Breast epithelium (tissue), 4 donors: Measurements from ENCODE around the gene RDH16. TPM values are rescaled to one million over a fixed set of nuclear protein-coding genes. Genes with fewer than 3 reads are reported as not detected.
"Not testable (repeated sequence)": the region's sequence is repeated elsewhere in the genome, so short reads cannot be mapped to it uniquely, and the experiment has no call there.

ENCODE experiments used
- DNase-seq, 2 donors: peaks; one replicate each; pipeline ENCODE4 v3.0.0-alpha.2; 2019; ENCODE audit warnings: low spot score in 2 of 2
- H3K27ac ChIP-seq, 2 donors: fragments of 200-600 bp; sonication (generic) in 1 of 2; one replicate each; pipeline ENCODE4 v1.5.1; 2016 to 2019; ENCODE audit warnings: mild to moderate bottlenecking in 1 of 2
- H3K27me3 ChIP-seq, 2 donors: fragments of 200-600 bp; sonication (generic) in 1 of 2; one replicate each; pipeline versions ENCODE4 v1.5.1 to v1.6.0; 2017 to 2019; ENCODE audit warnings: control low read depth in 1 of 2, mild to moderate bottlenecking in 1 of 2
- H3K36me3 ChIP-seq: fragments of 200-600 bp; one replicate; pipeline ENCODE4 v1.5.1; 2019
- H3K4me1 ChIP-seq, 2 donors: fragments of 200-600 bp; sonication (generic); one replicate each; pipeline ENCODE4 v1.5.1; 2016 to 2019; ENCODE audit warnings: control low read depth in 1 of 2
- H3K4me3 ChIP-seq, 3 donors: fragments of 200-600 bp; sonication (generic); 1 replicate in 2 of 3; 2 replicates in 1 of 3; pipeline ENCODE4 v1.5.1; 2016 to 2019; ENCODE audit warnings: mild to moderate bottlenecking in 3 of 3, moderate library complexity in 2 of 3
- H3K9me3 ChIP-seq, 2 donors: fragments of 200-600 bp; sonication (generic) in 1 of 2; one replicate each; pipeline ENCODE4 v1.5.1; 2016 to 2019; ENCODE audit warnings: control low read depth in 1 of 2
- POLR2A ChIP-seq: fragments of 450-650 bp; IDR thresholded peaks from one replicate; pipeline ENCODE4 v1.6.1; 2016; ENCODE audit warnings: antibody characterized with exemption, mild to moderate bottlenecking, moderate library complexity
- POLR2AphosphoS5 ChIP-seq, 3 donors: sonication (generic); formaldehyde crosslinking; IDR thresholded peaks; one replicate each; pipeline ENCODE4 v1.6.1; 2017; ENCODE audit warnings: antibody characterized with exemption in 3 of 3
- intact Hi-C: fragments of 100-400 bp; cut with DNase I; formaldehyde crosslinking; loops from one replicate; pipeline ENCODE4 v1.15.1; 2023; ENCODE audit warnings: low total_unique reads
- total RNA-seq, 3 donors: library from RNA; depleted of rRNA; stranded (reverse); fragments of >200 nt; gene quantifications; one replicate each; pipeline ENCODE4 v1.1.0, GENCODE V29; 2016
- TF ChIP-seq, protein P1 (sequence below), 3 donors: fragments of 450-650 bp; IDR thresholded peaks; one replicate each; pipeline ENCODE4 v1.5.1; 2016 to 2017; ENCODE audit warnings: antibody characterized with exemption in 3 of 3, mild to moderate bottlenecking in 3 of 3, moderate library complexity in 3 of 3

Gene RDH16
- total RNA-seq, 3 donors from 2014 or later: 0.48 to 1.3 (median 0.59) TPM

DNA sequence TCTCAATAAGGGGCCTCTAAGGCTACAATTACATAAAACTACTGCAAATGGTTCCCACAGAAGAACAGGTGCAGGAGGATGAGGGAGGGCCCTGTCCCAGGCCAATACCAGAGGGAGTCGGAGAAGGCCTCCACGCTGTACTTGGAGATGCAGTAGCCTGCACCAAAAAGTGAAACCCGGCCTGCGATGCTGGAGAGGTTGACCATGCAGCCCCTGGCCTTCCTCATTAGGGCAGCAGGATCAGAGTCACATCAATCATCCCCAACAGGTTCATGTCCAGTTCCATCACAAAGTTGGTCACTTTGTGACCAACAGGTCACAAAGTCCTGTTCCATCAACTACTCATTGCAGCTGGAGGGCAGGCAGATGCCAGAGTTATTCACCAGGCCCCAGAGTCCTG lies 26.0 kb upstream of the RDH16 start:
- Histone ChIP-seq H3K9me3 (no peaks in the 10 kb centered on the region), H3K27me3 (no peaks in the 10 kb centered on the region), H3K4me1 (peaks cover 0 to 6% of the 10 kb centered on the region in 2 donors), H3K27ac (no peak overlapping the region), H3K4me3 (no peak overlapping the region), H3K36me3 (no peaks in the 10 kb centered on the region)
- intact Hi-C loops: no loop called here
- TF ChIP-seq, protein P1, sequence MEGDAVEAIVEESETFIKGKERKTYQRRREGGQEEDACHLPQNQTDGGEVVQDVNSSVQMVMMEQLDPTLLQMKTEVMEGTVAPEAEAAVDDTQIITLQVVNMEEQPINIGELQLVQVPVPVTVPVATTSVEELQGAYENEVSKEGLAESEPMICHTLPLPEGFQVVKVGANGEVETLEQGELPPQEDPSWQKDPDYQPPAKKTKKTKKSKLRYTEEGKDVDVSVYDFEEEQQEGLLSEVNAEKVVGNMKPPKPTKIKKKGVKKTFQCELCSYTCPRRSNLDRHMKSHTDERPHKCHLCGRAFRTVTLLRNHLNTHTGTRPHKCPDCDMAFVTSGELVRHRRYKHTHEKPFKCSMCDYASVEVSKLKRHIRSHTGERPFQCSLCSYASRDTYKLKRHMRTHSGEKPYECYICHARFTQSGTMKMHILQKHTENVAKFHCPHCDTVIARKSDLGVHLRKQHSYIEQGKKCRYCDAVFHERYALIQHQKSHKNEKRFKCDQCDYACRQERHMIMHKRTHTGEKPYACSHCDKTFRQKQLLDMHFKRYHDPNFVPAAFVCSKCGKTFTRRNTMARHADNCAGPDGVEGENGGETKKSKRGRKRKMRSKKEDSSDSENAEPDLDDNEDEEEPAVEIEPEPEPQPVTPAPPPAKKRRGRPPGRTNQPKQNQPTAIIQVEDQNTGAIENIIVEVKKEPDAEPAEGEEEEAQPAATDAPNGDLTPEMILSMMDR (IDR thresholded peaks at IDR 0.05): no peak
- TF ChIP-seq POLR2AphosphoS5 (IDR thresholded peaks at IDR 0.05) (no peak), POLR2A (no peak)
- DNase-seq: no peak

DNA sequence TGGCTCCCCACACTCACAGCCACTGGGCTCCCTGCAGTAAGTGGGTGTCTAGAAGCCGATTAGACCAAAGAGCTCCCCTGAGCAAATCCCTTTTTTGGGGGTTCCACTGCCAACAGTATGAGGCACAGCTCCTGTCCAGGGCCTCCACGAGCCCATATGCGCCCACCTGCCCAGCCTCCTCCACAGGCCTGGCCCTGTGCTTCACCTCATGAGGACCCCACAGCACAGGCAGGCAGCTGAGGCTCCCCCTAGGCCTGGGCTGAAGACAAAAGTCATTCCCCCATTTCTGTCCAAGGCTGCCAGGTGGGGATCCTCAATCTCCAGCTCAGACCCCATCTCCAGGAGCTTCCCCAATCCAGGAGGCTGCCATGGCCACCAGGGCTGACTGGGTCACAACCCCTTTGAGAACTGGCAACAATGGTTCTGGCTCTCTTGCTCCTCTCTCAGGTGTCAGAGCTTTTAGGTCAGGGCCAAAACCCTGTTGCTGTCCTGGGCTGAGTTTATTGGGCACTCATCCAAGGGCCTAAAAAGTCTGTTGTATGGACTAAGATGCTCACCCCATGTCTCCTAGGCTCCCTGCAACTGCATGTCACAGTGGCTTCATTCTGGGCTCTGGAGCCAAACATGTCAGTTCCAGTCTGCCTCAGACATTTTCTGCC lies 25.3 kb upstream of the RDH16 start:
- H3K27ac ChIP-seq, H3K4me1 ChIP-seq, H3K9me3 ChIP-seq, intact Hi-C loops, H3K36me3 ChIP-seq, H3K27me3 ChIP-seq, DNase-seq, H3K4me3 ChIP-seq: not testable (repeated sequence)

DNA sequence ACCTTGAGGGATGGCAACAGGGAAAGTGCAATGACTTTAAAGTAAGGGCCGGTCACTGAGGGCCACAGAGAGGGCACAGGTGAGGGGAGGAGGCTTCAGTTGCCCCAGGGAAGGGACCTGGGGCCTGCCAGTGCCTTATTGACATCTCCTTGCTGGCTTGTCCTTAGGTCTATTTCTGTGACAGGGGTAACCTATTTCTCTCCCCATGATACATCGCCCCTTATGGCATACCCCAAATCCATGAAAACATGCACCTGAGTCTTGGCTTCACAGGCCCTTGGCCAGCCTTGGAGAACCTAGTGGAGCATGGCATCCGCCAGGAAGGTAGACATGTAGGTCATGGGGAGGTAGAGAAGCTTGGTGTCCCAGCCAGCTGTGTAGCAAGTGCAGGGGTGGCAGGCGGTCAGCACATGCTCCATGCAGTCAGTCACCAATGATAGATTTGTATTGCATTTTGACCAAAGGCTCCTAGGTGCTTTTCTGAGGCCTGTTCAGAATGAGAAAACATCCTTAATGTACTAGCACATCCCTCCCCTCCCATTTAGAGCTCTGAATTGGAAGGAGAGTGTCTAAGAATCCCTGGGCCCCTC lies 23.6 kb upstream of the RDH16 start:
- intact Hi-C loops: no loop called here
- DNase-seq: no peak
- H3K27ac ChIP-seq: no peak overlapping the region
- no peak for TF ChIP-seq POLR2AphosphoS5 (IDR thresholded peaks at IDR 0.05)
- no peak for TF ChIP-seq POLR2A
- no peaks in the 10 kb centered on the region for H3K9me3 ChIP-seq
- no peak overlapping the region for H3K4me3 ChIP-seq
- no peaks in the 10 kb centered on the region for H3K27me3 ChIP-seq
- H3K4me1 ChIP-seq: peaks cover 0 to 1% of the 10 kb centered on the region in 2 donors
- H3K36me3 ChIP-seq: no peaks in the 10 kb centered on the region

DNA sequence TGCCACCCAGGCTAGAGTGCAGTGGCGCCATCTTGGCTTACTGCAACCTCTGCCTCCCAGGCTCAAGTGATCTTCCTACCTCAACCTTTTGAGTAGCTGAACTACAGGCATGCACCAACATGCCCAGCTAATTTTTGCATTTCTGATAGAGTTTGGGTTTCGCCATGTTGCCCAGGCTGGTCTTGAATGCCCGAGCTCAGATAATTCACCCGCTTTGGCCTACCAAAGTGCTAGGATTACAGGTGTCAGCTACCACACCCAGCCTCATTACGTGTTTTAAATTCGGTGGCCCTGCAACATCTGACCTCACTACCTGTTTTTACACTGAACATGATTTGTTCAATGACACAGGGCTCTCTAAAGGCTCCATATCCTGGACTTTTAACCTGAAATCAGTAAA lies 22.9 kb upstream of the RDH16 start:
- intact Hi-C loops: no loop called here
- TF ChIP-seq POLR2AphosphoS5 (IDR thresholded peaks at IDR 0.05) (no peak), POLR2A (no peak)
- TF ChIP-seq, protein P1 (IDR thresholded peaks at IDR 0.05): no peak
- DNase-seq: no peak
- Histone ChIP-seq H3K4me1 (no peaks in the 10 kb centered on the region), H3K27me3 (no peaks in the 10 kb centered on the region), H3K27ac (no peak overlapping the region), H3K36me3 (no peaks in the 10 kb centered on the region), H3K4me3 (no peak overlapping the region), H3K9me3 (no peaks in the 10 kb centered on the region)

DNA sequence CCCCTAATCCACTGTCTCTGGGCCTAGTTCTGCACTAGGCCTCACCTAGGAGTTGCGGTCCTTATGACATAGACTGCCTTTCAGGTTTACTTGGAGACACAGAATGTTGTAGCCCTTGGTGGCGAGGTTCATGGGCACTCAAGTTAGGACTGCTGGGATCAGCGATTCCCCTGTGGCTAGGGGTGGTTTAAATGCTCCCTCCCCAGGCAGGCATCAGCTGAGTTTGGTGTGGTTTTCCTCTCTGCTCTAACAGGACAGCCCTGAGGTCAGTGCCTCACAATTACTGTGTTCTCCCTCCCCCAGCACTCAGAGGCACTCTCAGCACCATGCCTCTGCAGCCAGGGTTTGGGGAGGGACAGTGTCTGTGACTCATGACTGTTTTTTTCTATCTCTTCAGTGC lies 22.2 kb upstream of the RDH16 start:
- intact Hi-C loops: no loop called here
- H3K4me1 ChIP-seq: no peaks in the 10 kb centered on the region
- no peak for DNase-seq

More for the DNA sequence above, 22.2 kb upstream of the RDH16 start:
- no peaks in the 10 kb centered on the region for H3K9me3 ChIP-seq
- no peaks in the 10 kb centered on the region for H3K27me3 ChIP-seq
- no peaks in the 10 kb centered on the region for H3K36me3 ChIP-seq
- no peak overlapping the region for H3K4me3 ChIP-seq
- H3K27ac ChIP-seq: no peak overlapping the region
- TF ChIP-seq, protein P1 (IDR thresholded peaks at IDR 0.05): no peak
- no peak for TF ChIP-seq POLR2AphosphoS5 (IDR thresholded peaks at IDR 0.05)
